IPS-15b (cell line): ENCODE data around the gene SYT6.

Source experiments
- H3K27me3 ChIP-seq: one replicate; pipeline ENCODE4 v1.6.1; 2013; ENCODE audit warnings: low read length; ENCODE audit not compliant: control insufficient read depth, insufficient read depth
- H3K36me3 ChIP-seq: one replicate; pipeline ENCODE4 v1.6.1; 2013; ENCODE audit warnings: low read length; ENCODE audit not compliant: control insufficient read depth, insufficient read depth
- H3K4me1 ChIP-seq: one replicate; pipeline ENCODE4 v1.6.1; 2013; ENCODE audit warnings: mild to moderate bottlenecking, low read length; ENCODE audit not compliant: control insufficient read depth, insufficient read depth
- H3K4me3 ChIP-seq: one replicate; pipeline ENCODE4 v1.5.1; 2013; ENCODE audit warnings: low read depth, low read length
- H3K9ac ChIP-seq: one replicate; pipeline ENCODE4 v1.6.1; 2013; ENCODE audit warnings: low read depth, mild to moderate bottlenecking, low read length
- H3K9me3 ChIP-seq: one replicate; pipeline ENCODE4 v1.6.1; 2013; ENCODE audit warnings: mild to moderate bottlenecking, low read length; ENCODE audit not compliant: control insufficient read depth, insufficient read depth

The SYT6 gene

GRCh38 chr1:114152508-114153260 lies 985 bp downstream of the SYT6 start:
- H3K36me3 ChIP-seq, result no peaks in the 10 kb centered on the region
- peak overlapping the region; percentile 79 for H3K4me3 ChIP-seq
- peaks cover 28% of the 10 kb centered on the region for H3K27me3 ChIP-seq
- peak overlapping the region; percentile 92 for H3K9ac ChIP-seq
- peaks cover 33% of the 10 kb centered on the region for H3K4me1 ChIP-seq
- no peaks in the 10 kb centered on the region for H3K9me3 ChIP-seq

DNA sequence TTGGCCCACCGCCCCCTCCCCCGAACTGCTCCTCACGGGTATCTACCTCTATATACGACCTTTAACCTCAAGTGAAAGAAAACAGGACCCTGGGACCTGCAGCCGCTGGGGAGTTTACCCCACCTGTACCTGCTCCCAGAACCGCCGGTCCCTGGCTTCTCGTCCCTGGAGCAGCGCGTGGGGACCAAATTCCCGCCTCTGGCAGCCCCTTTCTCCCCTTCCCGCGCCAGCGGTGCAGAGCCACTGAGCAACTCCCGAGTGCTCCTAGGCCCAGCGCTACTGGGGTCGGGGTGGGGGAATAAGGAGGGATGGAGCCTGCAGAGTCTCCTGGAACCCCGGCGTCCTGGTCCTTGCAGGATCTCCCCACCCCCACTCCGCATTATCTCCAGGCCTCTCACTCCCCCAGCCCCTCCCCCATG lies 1.6 kb downstream of the SYT6 start:
- Histone ChIP-seq H3K4me3 (peak overlapping the region; percentile 79), H3K4me1 (peaks cover 36% of the 10 kb centered on the region)

GRCh38 chr1:114150016-114150415 lies 3.7 kb downstream of the SYT6 start:
- H3K4me3 ChIP-seq, result peak overlapping the region; percentile 20
- peak overlapping the region; percentile 30 for H3K9ac ChIP-seq
- H3K4me1 ChIP-seq, result peaks cover 48% of the 10 kb centered on the region

More for the DNA sequence above, 1.6 kb downstream of the SYT6 start:
- peak overlapping the region; percentile 92 for H3K9ac ChIP-seq
- peaks cover 28% of the 10 kb centered on the region for H3K27me3 ChIP-seq
- no peaks in the 10 kb centered on the region for H3K9me3 ChIP-seq
- no peaks in the 10 kb centered on the region for H3K36me3 ChIP-seq

GRCh38 chr1:114149211-114149610 lies 4.5 kb downstream of the SYT6 start:
- H3K27me3 ChIP-seq, result peaks cover 5% of the 10 kb centered on the region
- no peak overlapping the region for H3K4me3 ChIP-seq
- no peaks in the 10 kb centered on the region for H3K36me3 ChIP-seq
- H3K9me3 ChIP-seq, result no peaks in the 10 kb centered on the region
- H3K9ac ChIP-seq, result no peak overlapping the region
- peaks cover 48% of the 10 kb centered on the region for H3K4me1 ChIP-seq

More at GRCh38 chr1:114150016-114150415, 3.7 kb downstream of the SYT6 start:
- Histone ChIP-seq H3K9me3 (no peaks in the 10 kb centered on the region), H3K27me3 (peaks cover 13% of the 10 kb centered on the region), H3K36me3 (no peaks in the 10 kb centered on the region)

DNA sequence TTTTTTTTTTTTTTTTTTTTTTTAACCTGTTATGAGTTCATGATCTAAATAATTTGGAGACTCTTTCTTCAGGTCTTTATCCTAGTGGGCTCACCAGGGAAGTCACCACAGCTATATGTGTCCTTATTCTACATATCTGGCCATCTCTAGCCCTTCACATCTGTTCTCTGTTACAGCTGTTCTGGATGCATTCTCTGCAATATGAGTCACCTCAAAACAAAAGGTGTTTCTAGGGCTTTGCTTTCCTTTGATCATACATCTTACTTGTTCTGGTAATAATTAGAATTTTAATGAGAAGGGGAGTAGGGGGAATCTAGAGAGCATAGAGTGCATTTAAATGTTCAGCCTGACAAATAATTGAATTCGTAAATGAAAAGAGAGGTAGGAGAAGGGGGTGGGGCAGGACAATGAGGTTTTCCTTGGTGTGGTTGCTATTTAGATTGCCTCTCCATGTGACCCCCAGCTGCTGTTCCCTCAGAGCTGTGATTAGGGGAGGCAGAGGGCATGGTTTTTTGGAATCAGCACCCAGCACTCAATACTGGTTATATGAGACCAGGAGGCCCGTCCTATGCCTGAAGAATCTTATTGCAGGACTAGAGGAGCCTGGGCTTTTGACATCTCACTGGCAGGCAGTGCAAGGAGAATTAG lies 8.0 kb downstream of the SYT6 start:
- H3K4me3 ChIP-seq, result no peak overlapping the region
- no peak overlapping the region for H3K9ac ChIP-seq
- no peaks in the 10 kb centered on the region for H3K36me3 ChIP-seq
- no peaks in the 10 kb centered on the region for H3K27me3 ChIP-seq
- peaks cover 38% of the 10 kb centered on the region for H3K4me1 ChIP-seq
- no peaks in the 10 kb centered on the region for H3K9me3 ChIP-seq

DNA sequence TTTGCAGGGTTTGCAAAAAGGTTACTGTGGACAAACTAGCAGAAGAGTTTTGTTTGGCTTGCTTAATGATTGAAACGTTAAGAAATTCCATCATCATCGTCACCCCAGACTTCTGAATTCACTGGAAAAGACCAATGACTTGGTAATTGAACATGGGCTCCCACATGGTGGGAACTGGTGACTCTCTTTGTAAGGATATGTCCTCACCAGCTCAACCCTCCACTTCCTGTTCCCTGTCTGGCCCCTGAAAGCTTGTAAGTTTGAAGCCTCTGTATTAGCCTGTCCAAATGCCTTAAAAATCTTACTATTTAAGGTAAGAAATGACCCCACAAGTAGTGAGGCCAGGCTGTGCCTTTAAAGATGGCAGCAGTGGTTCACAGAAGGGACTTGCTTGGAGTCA lies 9.7 kb downstream of the SYT6 start:
- no peak overlapping the region for H3K9ac ChIP-seq
- H3K4me1 ChIP-seq, result peaks cover 24% of the 10 kb centered on the region
- H3K9me3 ChIP-seq, result no peaks in the 10 kb centered on the region
- no peak overlapping the region for H3K4me3 ChIP-seq
- H3K27me3 ChIP-seq, result no peaks in the 10 kb centered on the region
- peaks cover 9% of the 10 kb centered on the region for H3K36me3 ChIP-seq

DNA sequence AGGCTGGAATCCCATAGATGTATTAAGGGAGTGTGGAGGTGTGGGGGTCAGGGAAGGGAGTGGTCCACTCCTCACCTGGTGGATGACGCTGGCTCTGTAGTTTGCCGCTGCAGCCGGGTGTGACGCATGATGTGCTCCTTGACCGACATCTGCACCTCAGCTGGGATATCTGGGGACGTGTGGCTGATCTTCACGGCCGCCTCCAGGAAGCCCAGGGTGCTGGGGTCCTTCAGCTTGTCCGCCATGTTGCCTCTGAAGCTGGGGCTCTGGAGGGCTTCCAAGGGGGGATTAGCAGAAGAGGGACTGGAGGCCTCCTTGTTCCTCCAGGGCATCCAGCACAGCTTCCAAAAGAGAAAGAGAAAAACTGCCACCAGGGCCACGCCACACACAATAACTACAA lies 14.1 kb downstream of the SYT6 start:
- peaks cover 53% of the 10 kb centered on the region for H3K36me3 ChIP-seq

DNA sequence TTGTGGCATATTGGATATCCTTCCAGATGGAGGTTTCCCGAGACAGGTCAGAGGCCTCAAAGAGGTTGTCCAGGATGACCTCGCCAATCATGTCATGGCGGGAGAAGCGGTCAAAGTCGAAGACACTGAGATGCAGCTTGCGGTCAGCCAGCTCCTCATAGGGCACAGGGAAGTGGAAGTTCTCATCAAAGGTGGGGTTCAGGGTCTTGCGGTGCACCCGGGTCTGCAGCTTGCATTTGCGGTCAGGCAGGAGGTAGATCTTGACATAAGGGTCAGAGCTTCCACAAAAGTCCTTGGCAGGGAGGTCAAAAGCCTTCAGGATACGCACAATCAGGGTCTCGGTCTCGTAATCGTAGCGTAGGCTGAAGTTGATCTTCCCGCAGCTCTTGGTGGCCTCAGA lies 16.2 kb downstream of the SYT6 start:
- peaks cover 6% of the 10 kb centered on the region for H3K4me1 ChIP-seq
- no peaks in the 10 kb centered on the region for H3K27me3 ChIP-seq
- peaks cover 71% of the 10 kb centered on the region for H3K36me3 ChIP-seq
- H3K9ac ChIP-seq, result no peak overlapping the region
- no peak overlapping the region for H3K4me3 ChIP-seq
- no peaks in the 10 kb centered on the region for H3K9me3 ChIP-seq

More for the DNA sequence above, 14.1 kb downstream of the SYT6 start:
- Histone ChIP-seq H3K9ac (no peak overlapping the region), H3K27me3 (no peaks in the 10 kb centered on the region), H3K4me3 (no peak overlapping the region), H3K4me1 (peaks cover 2% of the 10 kb centered on the region), H3K9me3 (no peaks in the 10 kb centered on the region)

DNA sequence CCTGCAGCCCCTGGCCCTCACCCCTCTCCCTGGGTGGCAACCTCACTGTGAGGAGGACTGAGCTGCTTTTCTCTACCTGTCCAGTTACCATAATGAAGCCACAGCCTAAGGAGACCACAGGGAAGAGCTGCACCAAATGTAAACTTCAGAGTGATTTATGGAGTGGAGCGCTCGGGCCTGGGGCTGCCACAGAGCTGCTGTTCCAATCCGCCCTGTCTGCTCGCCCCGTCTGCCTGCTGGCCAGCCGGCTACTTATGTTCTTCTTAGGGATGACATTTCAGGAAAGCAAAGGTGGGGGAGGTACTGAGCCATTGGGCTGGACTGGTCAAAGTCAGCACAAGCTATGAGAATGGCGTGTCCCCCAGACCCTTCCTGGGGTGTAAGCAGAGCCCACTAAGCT lies 17.9 kb downstream of the SYT6 start:
- H3K4me3 ChIP-seq, result no peak overlapping the region
- H3K9me3 ChIP-seq, result no peaks in the 10 kb centered on the region
- peaks cover 84% of the 10 kb centered on the region for H3K36me3 ChIP-seq
- H3K9ac ChIP-seq, result no peak overlapping the region
- H3K27me3 ChIP-seq, result no peaks in the 10 kb centered on the region
- H3K4me1 ChIP-seq, result peaks cover 6% of the 10 kb centered on the region

DNA sequence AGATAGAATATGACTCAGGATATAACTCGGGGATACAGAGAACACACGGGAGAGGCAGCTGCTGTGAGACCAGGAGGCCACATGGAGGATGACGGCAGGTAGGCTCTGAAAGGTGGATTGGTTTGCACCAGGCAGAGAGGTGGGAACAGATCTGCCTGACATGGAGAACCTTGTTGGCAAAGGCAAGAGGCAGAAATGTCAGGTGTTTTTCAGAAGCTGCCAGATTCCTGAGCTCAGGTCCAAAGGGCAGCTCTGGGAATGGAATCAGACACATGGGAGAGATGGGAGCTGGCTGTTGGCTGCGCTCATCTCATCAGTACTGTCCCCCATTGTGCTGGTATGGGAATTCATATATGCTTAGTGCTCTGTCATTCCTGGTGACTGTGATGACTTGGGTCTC lies 19.2 kb downstream of the SYT6 start:
- H3K36me3 ChIP-seq, result peaks cover 90% of the 10 kb centered on the region
- no peaks in the 10 kb centered on the region for H3K27me3 ChIP-seq
- no peak overlapping the region for H3K4me3 ChIP-seq
- H3K4me1 ChIP-seq, result peaks cover 6% of the 10 kb centered on the region
- H3K9ac ChIP-seq, result no peak overlapping the region
- no peaks in the 10 kb centered on the region for H3K9me3 ChIP-seq

DNA sequence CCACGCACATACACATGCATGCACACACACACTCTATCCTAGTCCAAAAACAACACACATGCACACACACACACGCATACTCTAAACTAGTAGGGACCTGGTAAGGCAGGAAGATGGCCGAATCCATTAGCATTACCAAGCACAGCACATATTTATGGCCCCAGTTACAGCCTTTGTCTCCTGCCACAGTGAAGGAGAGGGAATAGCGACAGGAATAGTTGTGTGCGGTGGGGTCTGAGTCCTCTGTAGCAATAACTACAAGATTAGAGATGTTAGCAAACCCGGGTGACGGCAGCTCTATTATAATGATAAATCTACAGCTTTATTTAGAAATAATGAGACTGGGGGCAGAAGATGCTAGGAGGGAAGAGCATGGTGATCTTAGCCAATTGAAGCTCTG lies 20.5 kb downstream of the SYT6 start:
- Histone ChIP-seq H3K4me1 (peaks cover 6% of the 10 kb centered on the region), H3K36me3 (peaks cover 85% of the 10 kb centered on the region), H3K9me3 (no peaks in the 10 kb centered on the region), H3K4me3 (no peak overlapping the region), H3K9ac (no peak overlapping the region), H3K27me3 (no peaks in the 10 kb centered on the region)
